CD8-positive, alpha-beta memory T cell (primary cell): ENCODE data around the gene HEPHL1. TPM values are rescaled to one million over a fixed set of nuclear protein-coding genes. Genes with fewer than 3 reads are reported as not detected.
A peak's percentile ranks its signal among the peaks of the same experiment; 100 is the strongest.

Source experiments
- CTCF ChIA-PET: fragments of 350-600 bp; sonication (Branson Sonifier 250); formaldehyde crosslinking; loops from one replicate; lab custom pipeline; 2021; ENCODE audit warnings: antibody characterized with exemption; lab: Charles Lee
- POLR2A ChIA-PET: fragments of 350-600 bp; sonication (Branson Sonifier 250); formaldehyde crosslinking; loops from one replicate; lab custom pipeline; 2021; ENCODE audit warnings: antibody characterized with exemption; lab: Charles Lee
- DNase-seq, 5 donors: peaks; one replicate each; pipeline versions ENCODE4 v3.0.0 to v3.0.0-alpha.2; 2020 to 2022; ENCODE audit warnings: mixed read lengths in 1 of 5
- H3K27ac ChIP-seq: one replicate; pipeline ENCODE4 v1.7.0; 2013; ENCODE audit warnings: low read depth, mild to moderate bottlenecking, low read length, moderate library complexity
- H3K27me3 ChIP-seq: 2 replicates; pipeline ENCODE4 v1.7.0; 2013; ENCODE audit warnings: low read length, mild to moderate bottlenecking; ENCODE audit not compliant: insufficient read depth, poor library complexity, severe bottlenecking
- H3K36me3 ChIP-seq: 2 replicates; pipeline ENCODE4 v1.7.0; 2013; ENCODE audit warnings: mild to moderate bottlenecking, low read length, moderate library complexity; ENCODE audit not compliant: insufficient read depth
- H3K4me1 ChIP-seq: 2 replicates; pipeline ENCODE4 v1.7.0; 2013; ENCODE audit warnings: mild to moderate bottlenecking, low read length, moderate library complexity; ENCODE audit not compliant: insufficient read depth
- H3K4me3 ChIP-seq: 2 replicates; pipeline ENCODE4 v1.7.0; 2013; ENCODE audit warnings: mild to moderate bottlenecking, low read length
- H3K9me3 ChIP-seq: 2 replicates; pipeline ENCODE4 v1.7.0; 2013; ENCODE audit warnings: mild to moderate bottlenecking, low read length
- H3K27ac Mint-ChIP-seq, 8 donors: one replicate each; pipeline ENCODE4 v1.8.0; 2020 to 2021; ENCODE audit warnings: mixed read lengths in 8 of 8, mild to moderate bottlenecking in 6 of 8, inconsistent platforms in 3 of 8, moderate library complexity in 3 of 8
- H3K27me3 Mint-ChIP-seq, 2 donors: one replicate each; pipeline ENCODE4 v1.8.0; 2020 to 2021; ENCODE audit warnings: mixed read lengths in 2 of 2, mild to moderate bottlenecking in 1 of 2, moderate library complexity in 1 of 2
- H3K36me3 Mint-ChIP-seq, 3 donors: one replicate each; pipeline ENCODE4 v1.8.0; 2020 to 2021; ENCODE audit warnings: mixed read lengths in 3 of 3, inconsistent platforms in 1 of 3, mild to moderate bottlenecking in 1 of 3
- H3K4me1 Mint-ChIP-seq, 3 donors: one replicate each; pipeline ENCODE4 v1.8.0; 2020 to 2021; ENCODE audit warnings: mixed read lengths in 3 of 3, inconsistent platforms in 1 of 3, mild to moderate bottlenecking in 1 of 3
- H3K4me3 Mint-ChIP-seq, 7 donors: one replicate each; pipeline ENCODE4 v1.8.0; 2020 to 2021; ENCODE audit warnings: mixed read lengths in 7 of 7, mild to moderate bottlenecking in 6 of 7, moderate library complexity in 4 of 7, inconsistent platforms in 2 of 7
- H3K9me3 Mint-ChIP-seq, 5 donors: one replicate each; pipeline ENCODE4 v1.8.0; 2020 to 2022; ENCODE audit warnings: mixed read lengths in 5 of 5, mild to moderate bottlenecking in 3 of 5, moderate library complexity in 2 of 5, inconsistent platforms in 1 of 5
- polyA plus RNA-seq: library from polyadenylated mRNA; unstranded; fragments of 300-500 nt; fragmentation: Illumina TruSeq; gene quantifications from one replicate; pipeline ENCODE4 v1.2.3, GENCODE V29; 2021
- total RNA-seq, 2 experiments: library from RNA; stranded (reverse); gene quantifications; one replicate each; pipeline ENCODE4 v1.2.3, GENCODE V29; 2021

Gene HEPHL1
- total and polyA plus RNA-seq, 3 experiments from 2014 or later = not detected

- Mint-ChIP-seq H3K4me3 (no peak overlapping the region), H3K9me3 (peaks cover 0 to 2% (median 0%) of the 10 kb centered on the region in 5 donors), H3K36me3 (no peaks in the 10 kb centered on the region), H3K27me3 (peaks cover 17 to 42% of the 10 kb centered on the region in 2 donors), H3K4me1 (no peaks in the 10 kb centered on the region), H3K27ac (no peak overlapping the region)
- H3K9me3 ChIP-seq = no peaks in the 10 kb centered on the region
- H3K27me3 ChIP-seq = no peaks in the 10 kb centered on the region
- H3K4me3 ChIP-seq = no peak overlapping the region
- ChIA-PET POLR2A (no interaction called here), CTCF (no interaction called here)
- H3K4me1 ChIP-seq = no peaks in the 10 kb centered on the region
- no peaks in the 10 kb centered on the region for H3K36me3 ChIP-seq
- DNase-seq = no peak
- H3K27ac ChIP-seq = no peak overlapping the region
These were observed 56.6 kb downstream of the HEPHL1 start for GRCh38 chr11:94077552-94078293.

DNA sequence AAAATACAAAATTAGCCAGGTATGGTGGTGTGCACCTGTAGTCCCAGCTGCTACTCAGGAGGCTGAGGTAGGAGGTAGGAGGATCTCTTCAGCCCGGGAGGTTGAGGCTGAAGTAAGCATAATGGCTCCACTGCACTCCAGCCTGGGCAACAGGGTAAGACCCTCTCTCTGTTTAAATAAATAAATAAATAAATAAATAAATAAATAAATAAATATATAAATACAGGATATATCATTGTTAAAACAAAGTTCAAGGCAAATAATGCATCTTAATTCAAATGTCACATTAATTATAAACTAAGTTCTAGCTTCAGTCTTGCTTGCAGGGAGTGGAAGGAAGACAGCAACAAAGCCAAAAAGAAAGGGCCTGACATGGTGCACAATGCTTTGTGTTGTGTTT lies 63.0 kb downstream of the HEPHL1 start:
- Mint-ChIP-seq H3K4me1 (no peaks in the 10 kb centered on the region), H3K9me3 (peaks cover 0 to 2% (median 0%) of the 10 kb centered on the region in 5 donors), H3K36me3 (peaks cover 0 to 4% (median 0%) of the 10 kb centered on the region in 3 donors), H3K4me3 (no peak overlapping the region), H3K27ac (no peak overlapping the region), H3K27me3 (peaks cover 16 to 39% of the 10 kb centered on the region in 2 donors)
- Histone ChIP-seq H3K4me1 (no peaks in the 10 kb centered on the region), H3K27me3 (no peaks in the 10 kb centered on the region), H3K27ac (no peak overlapping the region), H3K36me3 (no peaks in the 10 kb centered on the region), H3K9me3 (no peaks in the 10 kb centered on the region), H3K4me3 (no peak overlapping the region)
- POLR2A ChIA-PET = no interaction called here
- no peak for DNase-seq
- CTCF ChIA-PET = no interaction called here

GRCh38 chr11:94088906-94089305 lies 67.8 kb downstream of the HEPHL1 start:
- no peak for DNase-seq
- Histone ChIP-seq H3K27ac (no peak overlapping the region), H3K27me3 (no peaks in the 10 kb centered on the region), H3K9me3 (no peaks in the 10 kb centered on the region), H3K4me3 (no peak overlapping the region), H3K36me3 (no peaks in the 10 kb centered on the region), H3K4me1 (no peaks in the 10 kb centered on the region)
- Mint-ChIP-seq H3K9me3 (peaks cover 0 to 11% (median under 1%) of the 10 kb centered on the region in 5 donors), H3K4me3 (no peak overlapping the region), H3K4me1 (no peaks in the 10 kb centered on the region), H3K36me3 (peaks cover 0 to 4% (median 0%) of the 10 kb centered on the region in 3 donors), H3K27ac (no peak overlapping the region), H3K27me3 (peaks cover 6 to 14% of the 10 kb centered on the region in 2 donors)
- CTCF ChIA-PET = no interaction called here
- POLR2A ChIA-PET = no interaction called here

GRCh38 chr11:94089341-94089740 lies 68.2 kb downstream of the HEPHL1 start:
- Histone ChIP-seq H3K27me3 (no peaks in the 10 kb centered on the region), H3K36me3 (no peaks in the 10 kb centered on the region), H3K27ac (no peak overlapping the region), H3K9me3 (no peaks in the 10 kb centered on the region), H3K4me1 (no peaks in the 10 kb centered on the region), H3K4me3 (no peak overlapping the region)
- DNase-seq = no peak
- Mint-ChIP-seq H3K27me3 (peaks cover 6 to 13% of the 10 kb centered on the region in 2 donors), H3K4me1 (no peaks in the 10 kb centered on the region), H3K36me3 (peaks cover 0 to 4% (median 0%) of the 10 kb centered on the region in 3 donors), H3K4me3 (no peak overlapping the region), H3K27ac (no peak overlapping the region), H3K9me3 (peaks cover 0 to 11% (median 2%) of the 10 kb centered on the region in 5 donors)
- ChIA-PET CTCF (no interaction called here), POLR2A (no interaction called here)

- H3K27me3 ChIP-seq = no peaks in the 10 kb centered on the region
- Mint-ChIP-seq H3K4me1 (no peaks in the 10 kb centered on the region), H3K9me3 (peaks cover 0 to 20% (median 4%) of the 10 kb centered on the region in 5 donors), H3K36me3 (peaks cover 0 to 4% (median 0%) of the 10 kb centered on the region in 3 donors), H3K27ac (no peak overlapping the region), H3K27me3 (peaks cover 8 to 11% of the 10 kb centered on the region in 2 donors), H3K4me3 (no peak overlapping the region)
- ChIA-PET CTCF (no interaction called here), POLR2A (no interaction called here)
- DNase-seq = no peak
- H3K27ac ChIP-seq = no peak overlapping the region
- H3K4me1 ChIP-seq = no peaks in the 10 kb centered on the region
- no peak overlapping the region for H3K4me3 ChIP-seq
- no peaks in the 10 kb centered on the region for H3K36me3 ChIP-seq
- H3K9me3 ChIP-seq = no peaks in the 10 kb centered on the region
These were observed 69.2 kb downstream of the HEPHL1 start for GRCh38 chr11:94090401-94090800.

- no peaks in the 10 kb centered on the region for H3K9me3 ChIP-seq
- H3K27me3 ChIP-seq = no peaks in the 10 kb centered on the region
- peak overlapping the region in 1 of 8 donors; percentile 40 for H3K27ac Mint-ChIP-seq
- no peak overlapping the region for H3K4me3 ChIP-seq
- no peak overlapping the region for H3K27ac ChIP-seq
- no peaks in the 10 kb centered on the region for H3K36me3 ChIP-seq
- peaks cover 0 to 4% (median 0%) of the 10 kb centered on the region in 3 donors for H3K36me3 Mint-ChIP-seq
- ChIA-PET POLR2A (no interaction called here), CTCF (no interaction called here)
- H3K4me3 Mint-ChIP-seq = no peak overlapping the region
- no peak for DNase-seq
- no peaks in the 10 kb centered on the region for H3K4me1 ChIP-seq
- H3K27me3 Mint-ChIP-seq = peaks cover 10 to 11% of the 10 kb centered on the region in 2 donors
- H3K9me3 Mint-ChIP-seq = peaks cover 0 to 27% (median 4%) of the 10 kb centered on the region in 5 donors
- no peaks in the 10 kb centered on the region for H3K4me1 Mint-ChIP-seq
These were observed 69.9 kb downstream of the HEPHL1 start for GRCh38 chr11:94091091-94091490.

DNA sequence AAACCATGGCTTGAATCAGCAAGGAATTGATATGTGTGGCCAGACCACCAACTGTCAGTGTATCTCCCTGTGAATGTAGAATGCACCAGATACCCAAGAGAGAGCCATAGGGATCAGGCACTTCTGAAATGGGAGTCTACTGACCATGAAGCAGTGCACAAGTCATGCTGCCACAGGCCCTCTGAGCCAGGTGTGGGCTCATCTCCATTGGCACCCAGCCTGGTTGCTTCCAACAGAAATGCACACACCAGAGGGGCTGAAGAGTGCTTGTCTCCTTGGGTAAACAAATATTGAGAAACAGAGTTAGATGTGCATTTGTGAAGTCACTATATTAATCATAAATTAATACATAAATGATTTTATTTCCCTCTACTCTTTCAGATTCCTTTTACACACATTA lies 79.1 kb downstream of the HEPHL1 start:
- ChIA-PET CTCF (no interaction called here), POLR2A (no interaction called here)
- no peak overlapping the region for H3K4me3 Mint-ChIP-seq
- H3K27ac Mint-ChIP-seq = no peak overlapping the region
- peaks cover 0 to 38% (median 4%) of the 10 kb centered on the region in 5 donors for H3K9me3 Mint-ChIP-seq
- Histone ChIP-seq H3K27ac (no peak overlapping the region), H3K27me3 (no peaks in the 10 kb centered on the region), H3K36me3 (no peaks in the 10 kb centered on the region), H3K4me3 (no peak overlapping the region), H3K4me1 (no peaks in the 10 kb centered on the region), H3K9me3 (no peaks in the 10 kb centered on the region)
- DNase-seq = no peak
- H3K4me1 Mint-ChIP-seq = no peaks in the 10 kb centered on the region
- peaks cover 0 to 3% (median 0%) of the 10 kb centered on the region in 3 donors for H3K36me3 Mint-ChIP-seq
- peaks cover 8 to 32% of the 10 kb centered on the region in 2 donors for H3K27me3 Mint-ChIP-seq

GRCh38 chr11:94103471-94103870 lies 82.3 kb downstream of the HEPHL1 start:
- Mint-ChIP-seq H3K9me3 (peaks cover 0 to 15% (median 0%) of the 10 kb centered on the region in 5 donors), H3K36me3 (peaks cover 0 to 6% (median 0%) of the 10 kb centered on the region in 3 donors), H3K27me3 (peaks cover 7 to 41% of the 10 kb centered on the region in 2 donors), H3K4me3 (no peak overlapping the region), H3K27ac (no peak overlapping the region), H3K4me1 (no peaks in the 10 kb centered on the region)
- H3K27me3 ChIP-seq = no peaks in the 10 kb centered on the region
- ChIA-PET POLR2A (no interaction called here), CTCF (no interaction called here)
- H3K9me3 ChIP-seq = no peaks in the 10 kb centered on the region
- H3K36me3 ChIP-seq = no peaks in the 10 kb centered on the region
- no peaks in the 10 kb centered on the region for H3K4me1 ChIP-seq
- no peak overlapping the region for H3K27ac ChIP-seq
- no peak for DNase-seq
- H3K4me3 ChIP-seq = no peak overlapping the region
